K562 (cell line): Measurements from ENCODE around the gene OR13A1. TPM values are rescaled to one million over a fixed set of nuclear protein-coding genes. Genes with fewer than 3 reads are reported as not detected.

Experiments used
- ATAC-seq: fragments of 200-7000 bp; cut with Tn5 transposase; 3 replicates; pipeline ENCODE4 v1.9.1; 2020; ENCODE audit warnings: moderate library complexity
- BruUV-seq: library from RNA; stranded (reverse); fragments of 400-500 nt; replicated peaks from 2 replicates; lab custom pipeline; 2021; lab: Mats Ljungman, UMichigan
- CTCF ChIA-PET: fragments of 300-600 bp; formaldehyde crosslinking; extraction: SDS; loops from one replicate; lab custom pipeline; 2021; ENCODE audit warnings: low intra/inter-chr PET ratio; lab: Yijun Ruan, JAX
- POLR2A ChIA-PET: fragments of 300-600, 350-650 bp; sonication (Branson Sonifier 250); formaldehyde crosslinking; extraction: SDS; loops from one replicate; lab custom pipeline; 2021; ENCODE audit warnings: antibody characterized with exemption, inconsistent platforms; lab: Yijun Ruan, JAX
- DNase-seq, 4 experiments: peaks; one replicate each; pipeline versions ENCODE4 v3.0.0 to v3.0.0-alpha.2; 2011 to 2018; ENCODE audit warnings: low spot score in 3 of 4, mixed read lengths in 3 of 4; ENCODE audit errors: extremely low read depth in 1 of 4
- FAIRE-seq: peaks from 2 replicates; lab custom pipeline; 2011; peaks lifted over from hg19 to GRCh38; lab: Jason Lieb, UNC
- H2AFZ ChIP-seq: 2 replicates; pipeline ENCODE4 v1.6.0; 2011; ENCODE audit warnings: low read depth, low read length, control low read depth, inconsistent platforms
- H3K27ac ChIP-seq: fragments of 200-600 bp; 3 replicates; pipeline ENCODE4 v1.8.0; 2011; ENCODE audit warnings: low read depth, mild to moderate bottlenecking, control low read depth, inconsistent platforms, low read length, moderate library complexity, mixed read lengths; ENCODE audit errors: extremely low read depth
- H3K27me3 ChIP-seq, 2 experiments: fragments of 300-600 bp in 1 of 2; 2 replicates in 1 of 2; 3 replicates in 1 of 2; pipeline versions ENCODE4 v1.6.0 to v1.8.0; 2011; ENCODE audit warnings: inconsistent platforms in 2 of 2, low read length in 2 of 2, mild to moderate bottlenecking in 1 of 2, mixed read lengths in 1 of 2, moderate library complexity in 1 of 2; ENCODE audit not compliant: control insufficient read depth in 2 of 2, insufficient read depth in 2 of 2
- H3K36me3 ChIP-seq: fragments of 300-600 bp; 3 replicates; pipeline ENCODE4 v1.8.0; 2011; ENCODE audit warnings: mild to moderate bottlenecking, low read length, inconsistent platforms; ENCODE audit not compliant: control insufficient read depth, insufficient read depth
- H3K4me1 ChIP-seq, 2 experiments: fragments of 200-600 bp in 1 of 2; replicated peaks in 1 of 2; 2 replicates in 1 of 2; 3 replicates in 1 of 2; pipeline versions ENCODE4 v1.5.1 to v1.8.0; 2011; ENCODE audit warnings: inconsistent platforms in 2 of 2, low read length in 2 of 2, mild to moderate bottlenecking in 1 of 2, mixed read lengths in 1 of 2, moderate library complexity in 1 of 2; ENCODE audit not compliant: control insufficient read depth in 2 of 2, insufficient read depth in 2 of 2
- H3K4me2 ChIP-seq: 2 replicates; pipeline ENCODE4 v1.6.1; 2011; ENCODE audit warnings: low read length, control low read depth, inconsistent platforms, mixed read lengths; ENCODE audit not compliant: insufficient read depth
- H3K4me3 ChIP-seq: fragments of 200-600 bp; sonication (generic), shearing (Covaris generic); 2 replicates; pipeline ENCODE4 v1.5.1; 2016; ENCODE audit warnings: control low read depth, inconsistent platforms
- H3K79me2 ChIP-seq: fragments of 200-600 bp; 3 replicates; pipeline ENCODE4 v1.8.0; 2011; ENCODE audit warnings: low read length, inconsistent platforms; ENCODE audit not compliant: control insufficient read depth, insufficient read depth
- H3K9ac ChIP-seq, 2 experiments: 2 replicates each; pipeline versions ENCODE4 v1.6.0 to v1.6.1; 2011; ENCODE audit warnings: low read depth in 2 of 2, low read length in 2 of 2, control low read depth in 1 of 2, inconsistent platforms in 1 of 2, mild to moderate bottlenecking in 1 of 2, mixed read lengths in 1 of 2; ENCODE audit not compliant: insufficient read depth in 1 of 2
- H3K9me1 ChIP-seq: one replicate; pipeline ENCODE4 v1.6.0; 2011; ENCODE audit warnings: inconsistent platforms, mild to moderate bottlenecking, low read length, moderate library complexity; ENCODE audit not compliant: control insufficient read depth, insufficient read depth
- H3K9me3 ChIP-seq: replicated peaks from 2 replicates; pipeline ENCODE4 v1.5.1; 2011; ENCODE audit warnings: low read depth, low read length, inconsistent platforms; ENCODE audit not compliant: control insufficient read depth, insufficient read depth
- H4K20me1 ChIP-seq: replicated peaks from 2 replicates; pipeline ENCODE4 v1.6.1; 2011; ENCODE audit warnings: low read length, inconsistent platforms, mixed read lengths; ENCODE audit not compliant: control insufficient read depth, insufficient read depth
- BRF1 ChIP-seq: IDR thresholded peaks from 3 replicates; pipeline ENCODE4 v1.6.1; 2011; ENCODE audit warnings: borderline replicate concordance, mild to moderate bottlenecking; ENCODE audit not compliant: insufficient read length; ENCODE audit errors: extremely low read depth
- CBFA2T2 ChIP-seq: fragments of 450-650 bp; conservative IDR thresholded peaks from 2 replicates; pipeline ENCODE4 v1.6.1; 2017; ENCODE audit warnings: mild to moderate bottlenecking
- CTCF ChIP-seq, 3 experiments: IDR thresholded peaks in 2 of 3; conservative IDR thresholded peaks in 1 of 3; 2 replicates each; pipeline ENCODE4 v1.5.1; 2011 to 2012; ENCODE audit warnings: low read length in 3 of 3, mild to moderate bottlenecking in 3 of 3, control low read depth in 2 of 3, improper control_type of control experiment in 1 of 3, inconsistent platforms in 1 of 3, low read depth in 1 of 3, mixed read lengths in 1 of 3, moderate library complexity in 1 of 3; ENCODE audit not compliant: insufficient read depth in 2 of 3
- ELF2 ChIP-seq: fragments of 250-450 bp; sonication (Bioruptor Pico); IDR thresholded peaks from 2 replicates; pipeline ENCODE4 v1.5.0; 2021; ENCODE audit warnings: mild to moderate bottlenecking
- FOSL1 ChIP-seq: fragments of 200-800 bp; sonication (Bioruptor generic); conservative IDR thresholded peaks from 2 replicates; pipeline ENCODE4 v1.6.1; 2016; ENCODE audit warnings: missing genetic modification characterization, missing compliant biosample characterization
- KDM5B ChIP-seq: fragments of 200-600 bp; sonication (generic); IDR thresholded peaks from 2 replicates; pipeline ENCODE4 v1.6.1; 2012; ENCODE audit warnings: low read depth, mild to moderate bottlenecking, moderate library complexity, low read length, control low read depth, inconsistent platforms; ENCODE audit not compliant: insufficient replicate concordance
- MAFF ChIP-seq: IDR thresholded peaks from 2 replicates; pipeline ENCODE4 v1.6.1; 2012; ENCODE audit warnings: low read length, improper control_type of control experiment
- MAFG ChIP-seq: fragments of 450-650 bp; conservative IDR thresholded peaks from 2 replicates; pipeline ENCODE4 v1.6.1; 2016; ENCODE audit warnings: missing genetic modification characterization, missing compliant biosample characterization
- MAFK ChIP-seq: IDR thresholded peaks from 2 replicates; pipeline ENCODE4 v1.6.1; 2011; ENCODE audit warnings: low read length, improper control_type of control experiment
- MEIS2 ChIP-seq: fragments of 450-650 bp; IDR thresholded peaks from 2 replicates; pipeline ENCODE4 v1.6.1; 2014; ENCODE audit warnings: mild to moderate bottlenecking; ENCODE audit not compliant: partially characterized antibody
- MTA1 ChIP-seq: fragments of 450-650 bp; IDR thresholded peaks from 2 replicates; pipeline ENCODE4 v1.6.1; 2017; ENCODE audit warnings: borderline replicate concordance
- NFIC ChIP-seq: fragments of 450-650 bp; IDR thresholded peaks from 2 replicates; pipeline ENCODE4 v1.6.1; 2017; ENCODE audit warnings: mild to moderate bottlenecking, inconsistent platforms
- SOX6 ChIP-seq: fragments of 450-650 bp; IDR thresholded peaks from 2 replicates; pipeline ENCODE4 v1.6.1; 2014; ENCODE audit warnings: mild to moderate bottlenecking
- TCF3 ChIP-seq: sonication (generic); formaldehyde crosslinking; IDR thresholded peaks from 2 replicates; pipeline ENCODE4 v1.4.0; 2020; ENCODE audit warnings: mild to moderate bottlenecking, missing genetic modification reagents
- ZMIZ1 ChIP-seq, 2 experiments: fragments of 150-350 bp in 1 of 2; IDR thresholded peaks; 2 replicates each; pipeline ENCODE4 v1.6.1; 2012 to 2016; ENCODE audit warnings: low read depth in 2 of 2, low read length in 2 of 2, mild to moderate bottlenecking in 1 of 2, moderate library complexity in 1 of 2
- ZNF274 ChIP-seq: IDR thresholded peaks from 2 replicates; pipeline ENCODE4 v1.6.1; 2011; ENCODE audit warnings: low read depth, mild to moderate bottlenecking, low read length, moderate library complexity, borderline replicate concordance
- ZNF316 ChIP-seq: fragments of 450-650 bp; IDR thresholded peaks from 2 replicates; pipeline ENCODE4 v1.6.1; 2016
- ZNF77 ChIP-seq: fragments of 250-450 bp; sonication (Bioruptor Pico); IDR thresholded peaks from 2 replicates; pipeline ENCODE4 v1.5.0; 2020
- WGBS: fragments of 100-300 bp; shearing (Covaris generic); methylation state at CpG from one replicate; pipeline ENCODE4 v1.1.6; 2016; ENCODE audit warnings: low coverage, mixed read lengths; ENCODE audit not compliant: insufficient coverage; ENCODE audit errors: missing lambda C conversion rate; 5-methylcytosine and 5-hydroxymethylcytosine counted together
- in situ Hi-C: fragments of 300-500 bp; cut with MboI; formaldehyde crosslinking; loops from 4 replicates; pipeline ENCODE4 v1.15.0; 2018; ENCODE audit warnings: inconsistent platforms, mixed read lengths
- intact Hi-C: fragments of 100-400 bp; cut with micrococcal nuclease; formaldehyde crosslinking; loops from 2 replicates; pipeline ENCODE4 v1.14.2; 2022
- polyA plus RNA-seq, 8 experiments: library from polyadenylated mRNA; depleted of rRNA in 4 of 8; stranded (reverse) in 5 of 8; unstranded in 3 of 8; fragments of >200 nt; fragmentation: Nextera tagmentation in 2 of 8; fragmentation: Illumina TruSeq in 1 of 8; extraction: Ambion mirVana in 2 of 8; extraction: Trizol in 1 of 8; gene quantifications; 2 replicates each; pipeline versions ENCODE4 v1.2.1 to v1.2.3, GENCODE V29; 2011 to 2014; ENCODE audit warnings: inconsistent platforms in 1 of 8, missing spikeins in 1 of 8
- total RNA-seq, 7 experiments: library from RNA; depleted of rRNA in 6 of 7; stranded (reverse); fragments of >200 nt in 6 of 7; fragmentation: Illumina TruSeq in 2 of 7; extraction: Trizol in 2 of 7; gene quantifications; 2 replicates each; pipeline versions ENCODE4 v1.2.1 to v1.2.3, GENCODE V29; 2011 to 2021; ENCODE audit warnings: low replicate concordance in 1 of 7

OR13A1 gene
- total and polyA plus RNA-seq, 9 of the 15 experiments (the other 6 are each of a cell fraction or from before 2014, with no cell fraction given) = 0.03 to 0.11 (median 0.06) TPM; not detected in 3

- TF ChIP-seq KDM5B (no peak), ZMIZ1 (IDR thresholded peaks at IDR 0.05; ENCODE audit: low read depth in 2 of 2, low read length in 2 of 2) (no peak), TCF3 (no peak), ELF2 (CRISPR knock-in tag) (no peak), MTA1 (no peak), ZNF77 (CRISPR knock-in tag) (no peak)
Measured at GRCh38 chr10:45308707-45309106, 6.7 kb downstream of the OR13A1 start (continued).

GRCh38 chr10:45302573-45302972 is 12.8 kb downstream of the OR13A1 start:
- 3% methylated on average over 3 of the region's 3 CpGs for WGBS
- no peaks in the 10 kb centered on the region for H3K79me2 ChIP-seq
- H3K9ac ChIP-seq = peak overlapping the region in 1 of 2 experiments; percentile 2; a peak in 1 of 4 replicates
- in situ Hi-C loops (no loop called here), intact Hi-C loops (no loop called here)
- no peak overlapping the region for H3K4me3 ChIP-seq
- ChIA-PET POLR2A (interaction anchor here (0.8 to 2.9 kb wide), 3 partner anchors 10 to 19 kb away, joined by 3 to 11 read pairs (median 5); no protein-coding TSS in a partner anchor), CTCF (no interaction called here)
- no peaks in the 10 kb centered on the region for H4K20me1 ChIP-seq
- peak in 2 of 4 experiments; percentile 24 to 47 for DNase-seq
- no peaks in the 10 kb centered on the region for H3K9me3 ChIP-seq
- BruUV-seq = no TSS peak
- ATAC-seq = peak; percentile 64; the same call in 2 of the 3 replicates
- H3K4me1 ChIP-seq = peaks cover 10 to 15% of the 10 kb centered on the region in 2 experiments; a peak in 4 of 5 replicates
- H3K27me3 ChIP-seq = no peaks in the 10 kb centered on the region
- H3K27ac ChIP-seq = no peak overlapping the region
- no peak for FAIRE-seq
- no peaks in the 10 kb centered on the region for H3K36me3 ChIP-seq
- no peaks in the 10 kb centered on the region for H3K9me1 ChIP-seq
- H2AFZ ChIP-seq = peak overlapping the region; percentile 57
- peak overlapping the region; percentile 10; the same call in 1 of the 2 replicates for H3K4me2 ChIP-seq
- TF ChIP-seq MAFF = peak; percentile 84
- TF ChIP-seq SOX6 = peak; percentile 91
- TF ChIP-seq ZNF274 = no peak
- peak; percentile 87 for TF ChIP-seq MAFG (tag)
- peak; percentile 27 for TF ChIP-seq MEIS2
- TF ChIP-seq CBFA2T2 = peak; percentile 20; the same call in 1 of the 2 replicates
- TF ChIP-seq MAFK = peak; percentile 75; the same call in 1 of the 2 replicates
- TF ChIP-seq NFIC = 0 out of 2 replicates have a peak, but pooled peaks have one; percentile 14
- TF ChIP-seq ZNF316 = peak; percentile 76
- 0 out of 6 replicates have a peak, but pooled peaks of 1 of the 3 experiments have one; percentile 2 for TF ChIP-seq CTCF (IDR thresholded peaks at IDR 0.05 in 2 of 3, conservative IDR thresholded peaks at IDR 0.05 in 1 of 3; ENCODE audit: insufficient read depth in 2 of 3, low read depth in 1 of 3, low read length in 3 of 3)
- TF ChIP-seq BRF1 = no peak
- 0 out of 2 replicates have a peak, but pooled peaks have one; percentile 30 for TF ChIP-seq FOSL1
